A549 treated with CORT108297 at 1 μM for 4 hours (cell line): ENCODE measurements around the gene HOXA1. TPM values are rescaled to one million over a fixed set of nuclear protein-coding genes. Genes with fewer than 3 reads are reported as not detected.

Source experiments
- total RNA-seq: library from RNA; stranded (reverse); fragments of 200-300 nt; extraction: Qiagen RNA extraction; gene quantifications from 5 replicates; pipeline ENCODE4 v1.2.3, GENCODE V29; 2022

The HOXA1 gene
- 2.5 to 4.0 TPM (median 3.5 TPM) in 5 replicates for total RNA-seq

GRCh38 chr7:27095897-27096767 is at the start of gene HOXA1:
Gene HOXA1 (minus strand): TSS chr7:27096000. CDS start chr7:27095912, 88 bp downstream.

DNA sequence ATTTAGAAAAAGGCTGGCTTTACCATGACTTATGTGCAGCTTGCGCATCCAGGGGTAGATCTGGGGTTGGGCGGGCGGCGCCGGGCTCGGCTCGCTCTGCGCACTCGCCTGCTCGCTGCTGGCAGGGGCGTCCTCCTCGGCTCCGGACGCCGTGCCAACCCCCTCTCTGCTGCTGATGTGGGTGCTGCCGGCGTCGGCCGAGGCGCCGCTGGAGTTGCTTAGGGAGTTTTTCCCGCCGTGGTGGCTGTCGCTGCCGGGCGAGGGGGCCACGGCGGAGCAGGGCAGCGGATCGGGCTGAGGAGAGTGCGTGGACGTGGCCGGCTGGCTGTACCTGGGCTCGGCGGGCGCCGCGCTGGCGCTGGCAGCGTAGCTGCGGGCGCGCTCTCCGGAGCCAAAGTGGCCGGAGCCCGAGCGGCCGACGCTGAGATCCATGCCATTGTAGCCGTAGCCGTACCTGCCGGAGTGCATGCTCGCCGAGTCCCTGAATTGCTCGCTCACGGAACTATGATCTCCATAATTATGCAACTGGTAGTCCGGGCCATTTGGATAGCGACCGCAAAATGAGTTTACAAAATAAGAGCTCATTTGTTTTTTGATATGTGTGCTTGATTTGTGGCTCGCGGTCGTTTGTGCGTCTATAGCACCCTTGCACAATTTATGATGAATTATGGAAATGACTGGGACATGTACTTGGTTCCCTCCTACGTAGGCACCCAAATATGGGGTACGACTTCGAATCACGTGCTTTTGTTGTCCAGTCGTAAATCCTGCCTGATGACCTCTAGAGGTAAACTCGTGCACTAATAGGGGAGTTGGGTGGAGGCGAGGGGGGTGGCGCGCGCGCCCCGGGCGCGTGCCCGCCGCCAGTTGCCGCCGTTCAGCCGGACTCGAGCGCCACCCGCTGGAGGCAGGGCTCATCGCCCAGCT is 47.5 kb upstream of the HOXA1 start, which contains the start of gene HOXA5:
TSS of gene HOXA5 (minus strand) at position 659 of the 927 bp plus-strand sequence. CDS start at position 585, 74 bp downstream.

GRCh38 chr7:27130540-27131389 is 35.0 kb upstream of the HOXA1 start, which contains the start of gene HOXA4:
Gene HOXA4 (minus strand): TSS chr7:27130757. CDS start chr7:27130733, 24 bp downstream.

GRCh38 chr7:27102581-27103442 is 7.0 kb upstream of the HOXA1 start, which contains the start of gene HOXA2:
Gene HOXA2 (minus strand): TSS chr7:27102683. CDS start chr7:27102500, 183 bp downstream.

Other genes starting within 250 kb of the HOXA1 start
- 12.4 to 18.9 TPM (median 17.8 TPM) in 5 replicates for gene SKAP2, start 231.4 kb downstream of the HOXA1 start, total RNA-seq
- 0.84 to 1.2 TPM (median 0.90 TPM) in 5 replicates for gene HOXA2, start 6.7 kb upstream of the HOXA1 start, total RNA-seq
- gene HOXA4, start 34.8 kb upstream of the HOXA1 start, total RNA-seq: 1.5 to 2.7 TPM (median 2.3 TPM) in 5 replicates
- 3.9 to 7.1 TPM (median 5.3 TPM) in 5 replicates for gene HOXA5, start 47.7 kb upstream of the HOXA1 start, total RNA-seq
- gene HOXA6, start 51.8 kb upstream of the HOXA1 start, total RNA-seq: 1.5 to 2.2 TPM (median 1.8 TPM) in 5 replicates
- gene HOXA3, start 56.6 kb upstream of the HOXA1 start, total RNA-seq: 6.1 to 10.2 TPM (median 9.8 TPM) in 5 replicates
- gene HOXA7, start 60.7 kb upstream of the HOXA1 start, total RNA-seq: 4.4 to 5.5 TPM (median 4.9 TPM) in 5 replicates
- gene HOXA9, start 69.5 kb upstream of the HOXA1 start, total RNA-seq: 0.49 to 1.1 TPM (median 0.63 TPM) in 5 replicates
- gene HOXA10, start 78.3 kb upstream of the HOXA1 start, total RNA-seq: 6.7 to 8.3 TPM (median 7.4 TPM) in 5 replicates
- gene HOXA11, start 89.2 kb upstream of the HOXA1 start, total RNA-seq: 0.54 to 0.79 TPM (median 0.77 TPM) in 5 replicates
- gene HOXA13, start 104.1 kb upstream of the HOXA1 start, total RNA-seq: 1.6 to 2.1 TPM (median 1.9 TPM) in 5 replicates
- 0.05 to 0.12 TPM (median 0.07 TPM) in 3 of 5 replicates, not detected in the others for gene EVX1, start 146.8 kb upstream of the HOXA1 start, total RNA-seq